HG03196 (cell line): ENCODE measurements around the gene ELP5.
A peak's percentile ranks its signal among the peaks of the same experiment; 100 is the strongest.

ENCODE experiments used
- ATAC-seq: cut with Tn5 transposase; IDR thresholded peaks from one replicate; pipeline ENCODE4 v1.9.1; 2021; ENCODE audit not compliant: unreplicated experiment

Gene ELP5

DNA sequence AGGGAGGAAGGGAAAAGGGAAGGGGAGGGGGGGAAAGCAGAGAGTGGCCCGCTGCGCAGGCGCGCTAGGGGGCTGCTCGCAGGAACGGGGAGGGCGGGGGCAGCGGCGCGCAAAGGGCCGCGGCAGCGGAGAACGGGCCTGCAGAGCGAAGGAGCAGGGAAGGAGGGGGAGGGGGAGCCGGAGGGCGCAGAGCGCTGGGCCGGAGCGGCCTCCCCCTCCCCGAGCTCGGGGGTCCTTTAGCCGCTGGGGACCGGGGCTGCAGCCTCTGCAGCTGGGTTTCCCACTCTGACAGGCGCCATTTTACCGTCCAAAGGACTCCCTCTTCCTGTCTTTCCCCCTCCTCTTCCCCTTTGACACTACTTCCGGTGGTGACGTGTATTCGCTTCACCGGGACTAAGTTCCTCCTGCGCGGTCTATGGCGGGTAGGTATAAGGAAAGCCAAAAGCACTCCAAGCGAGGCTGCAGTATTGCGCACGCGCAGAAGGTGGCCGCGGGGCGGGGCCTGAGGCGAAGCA lies 297 bp upstream of the ELP5 start, which contains the start of gene CTDNEP1:
Gene CTDNEP1, minus strand, starts transcription at position 74 of the 515 bp plus-strand sequence. CDS start 438 bp downstream, outside the sequence.
- ATAC-seq: peak; percentile 85

DNA sequence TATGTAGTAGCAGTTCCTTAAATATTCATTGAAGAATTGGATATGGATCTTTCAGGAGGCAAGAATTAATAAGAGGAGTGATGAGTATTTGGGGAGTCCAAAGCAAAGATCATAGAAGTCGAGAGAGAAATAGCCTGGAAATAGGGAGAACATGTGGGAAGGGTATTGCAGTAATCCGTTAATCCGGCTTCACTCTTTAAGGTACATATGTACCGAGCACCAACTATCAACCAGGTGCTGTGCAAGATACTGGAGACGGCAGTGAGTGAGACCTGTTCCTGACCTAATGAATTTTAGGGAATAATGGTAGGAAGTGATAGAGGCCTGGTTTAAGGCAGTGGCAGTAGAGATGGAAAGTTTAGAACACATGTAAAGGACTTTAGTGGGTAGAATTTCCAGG lies 1.1 kb downstream of the ELP5 start:
- ATAC-seq: no peak

DNA sequence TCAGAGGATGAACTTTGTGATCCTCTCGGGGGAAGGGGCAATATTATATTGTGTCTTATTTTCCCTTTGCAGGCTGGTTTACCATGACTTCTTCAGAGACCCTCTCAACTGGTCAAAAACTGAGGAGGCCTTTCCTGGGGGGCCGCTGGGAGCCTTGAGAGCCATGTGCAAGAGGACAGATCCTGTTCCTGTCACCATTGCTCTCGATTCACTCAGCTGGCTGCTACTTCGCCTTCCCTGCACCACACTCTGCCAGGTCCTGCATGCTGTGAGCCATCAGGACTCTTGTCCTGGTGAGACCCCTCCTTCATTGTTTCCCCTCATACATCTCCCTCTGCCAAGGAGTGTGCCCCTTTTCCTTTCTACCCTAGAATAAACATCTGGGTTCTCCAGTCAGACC lies 2.5 kb downstream of the ELP5 start:
- no peak for ATAC-seq

DNA sequence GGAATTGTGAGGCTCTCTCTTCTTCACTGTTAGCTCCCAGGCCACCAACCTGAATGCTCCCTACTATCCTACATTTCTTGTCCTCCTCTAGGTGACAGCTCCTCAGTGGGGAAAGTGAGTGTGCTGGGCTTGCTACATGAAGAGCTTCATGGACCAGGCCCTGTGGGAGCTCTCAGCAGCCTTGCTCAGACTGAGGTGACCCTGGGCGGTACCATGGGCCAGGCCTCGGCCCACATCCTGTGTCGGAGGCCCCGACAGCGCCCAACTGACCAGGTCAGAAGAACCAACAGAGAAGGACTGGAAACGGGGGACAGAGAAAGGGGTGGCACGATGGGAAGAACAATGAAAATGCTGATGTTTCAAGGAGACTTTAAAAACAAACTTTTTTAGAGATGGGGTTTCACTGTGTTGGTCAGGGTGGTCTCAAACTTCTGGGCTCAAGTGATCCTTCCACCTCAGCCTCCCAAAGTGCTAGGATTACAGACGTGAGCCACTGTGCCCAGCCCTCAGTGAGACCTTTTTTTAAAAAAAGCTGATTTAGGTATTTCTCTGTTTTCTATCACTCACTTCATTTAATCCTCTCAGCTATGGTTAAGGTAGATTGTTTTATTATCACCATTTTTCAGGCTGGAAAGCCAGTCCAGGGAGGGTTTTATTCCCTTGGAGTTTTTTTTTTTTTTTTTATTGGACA lies 4.9 kb downstream of the ELP5 start:
- ATAC-seq: no peak

DNA sequence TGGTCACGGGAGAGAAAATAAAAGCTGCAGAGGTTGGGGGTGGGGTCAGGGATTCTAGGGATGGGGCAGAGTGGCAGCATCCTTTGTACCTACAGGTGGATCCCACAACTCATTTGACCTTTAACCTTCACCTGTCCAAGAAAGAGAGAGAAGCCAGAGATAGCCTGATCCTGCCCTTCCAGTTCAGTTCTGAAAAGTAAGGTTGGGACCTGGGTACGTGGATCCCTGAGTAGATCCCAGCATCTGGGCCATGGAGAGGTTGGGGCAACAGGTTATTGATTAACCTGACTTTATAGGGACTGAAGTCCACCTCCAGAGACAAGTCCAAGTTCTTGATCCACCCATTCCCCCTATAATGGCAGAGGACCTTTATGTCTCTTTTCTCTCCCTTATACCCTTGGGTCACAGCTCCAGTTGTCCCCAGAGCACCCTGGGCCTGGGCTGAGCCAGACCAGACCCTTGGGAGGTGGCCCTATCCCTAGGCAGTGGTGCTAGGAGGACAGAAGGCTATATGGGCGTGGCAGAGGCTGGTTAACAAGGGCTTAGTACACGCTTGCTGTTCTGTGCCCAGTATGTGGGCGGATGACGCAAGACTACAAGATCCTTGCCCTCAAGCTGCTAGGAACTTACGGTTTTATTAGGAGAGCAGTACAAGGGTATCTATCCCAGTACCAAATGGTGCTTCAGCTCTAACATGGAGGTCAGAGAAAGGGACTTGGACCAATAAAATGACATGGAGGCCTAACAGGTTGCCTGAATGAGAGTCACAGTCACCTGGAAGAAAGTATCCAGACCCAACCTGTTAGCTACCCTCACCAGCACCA lies 6.9 kb downstream of the ELP5 start:
- ATAC-seq: no peak

DNA sequence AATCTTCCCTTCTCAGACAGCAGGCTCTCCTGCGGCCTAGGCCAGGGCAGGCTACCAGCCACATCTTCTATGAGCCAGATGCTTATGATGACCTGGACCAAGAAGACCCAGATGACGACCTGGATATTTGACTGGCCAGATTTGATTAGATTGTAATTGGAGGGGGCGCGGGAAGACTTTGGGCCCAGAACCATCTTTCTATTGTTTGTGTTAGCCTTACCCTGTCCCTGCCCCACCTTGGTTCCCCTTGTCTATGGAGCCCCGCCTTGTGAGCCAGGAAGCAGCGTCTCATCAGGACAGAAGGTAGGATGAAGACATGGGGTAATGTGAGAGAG lies 7.5 kb downstream of the ELP5 start:
- ATAC-seq: no peak

DNA sequence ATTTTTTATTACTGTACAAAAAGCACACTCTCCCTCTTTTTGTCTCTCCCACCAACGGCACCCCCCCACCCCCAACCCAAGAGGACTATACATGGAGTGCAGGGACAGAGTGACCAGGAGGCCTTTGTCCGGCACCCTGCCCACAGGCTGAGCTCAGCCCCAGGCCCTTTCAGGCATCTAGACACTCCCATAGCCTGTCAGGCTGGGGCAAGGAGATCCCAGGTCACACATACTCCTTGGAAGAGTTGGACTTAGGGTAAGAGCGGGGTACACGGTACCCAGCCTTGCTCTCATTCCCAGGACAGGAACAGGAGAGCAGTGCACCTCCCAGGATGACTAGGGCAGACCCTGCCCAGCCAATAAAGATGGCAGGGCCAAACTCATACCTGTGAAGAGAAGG lies 8.1 kb downstream of the ELP5 start:
- ATAC-seq: no peak

DNA sequence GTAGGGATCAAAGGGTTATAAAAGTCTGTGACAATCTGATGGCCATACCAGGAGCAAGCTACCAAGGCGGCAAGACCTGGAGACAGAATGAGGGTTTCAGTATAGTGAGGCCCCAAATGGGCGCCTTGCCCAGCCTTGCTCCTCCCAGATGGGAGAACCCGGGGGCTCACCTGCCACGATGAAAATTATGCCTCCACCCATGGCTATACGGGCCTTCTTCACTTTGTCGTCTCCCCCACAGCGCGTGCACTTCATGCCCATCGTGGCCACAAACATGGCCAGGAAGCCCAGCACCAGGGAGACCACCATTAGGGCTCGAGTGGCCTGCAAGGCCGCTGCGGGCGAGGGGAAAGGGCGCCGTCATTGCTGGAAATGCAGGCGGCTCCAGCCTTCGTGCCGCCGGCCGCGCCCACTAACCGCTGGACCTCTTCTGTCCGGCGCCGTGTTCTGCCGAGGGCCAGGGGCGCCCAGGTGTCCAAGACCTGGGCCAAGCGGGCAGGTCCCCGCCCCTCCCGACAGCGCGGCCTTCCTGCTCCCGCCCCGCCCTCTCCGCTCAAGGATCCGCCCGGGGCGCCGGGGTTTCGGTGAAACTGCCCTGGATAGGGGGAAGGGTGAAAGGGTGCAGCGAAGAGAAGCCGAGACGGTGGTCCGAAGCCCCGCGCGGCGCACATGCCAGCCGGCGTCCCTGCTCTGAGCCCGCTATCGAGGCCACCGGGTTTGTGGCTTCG lies 8.8 kb downstream of the ELP5 start:
- no peak for ATAC-seq

DNA sequence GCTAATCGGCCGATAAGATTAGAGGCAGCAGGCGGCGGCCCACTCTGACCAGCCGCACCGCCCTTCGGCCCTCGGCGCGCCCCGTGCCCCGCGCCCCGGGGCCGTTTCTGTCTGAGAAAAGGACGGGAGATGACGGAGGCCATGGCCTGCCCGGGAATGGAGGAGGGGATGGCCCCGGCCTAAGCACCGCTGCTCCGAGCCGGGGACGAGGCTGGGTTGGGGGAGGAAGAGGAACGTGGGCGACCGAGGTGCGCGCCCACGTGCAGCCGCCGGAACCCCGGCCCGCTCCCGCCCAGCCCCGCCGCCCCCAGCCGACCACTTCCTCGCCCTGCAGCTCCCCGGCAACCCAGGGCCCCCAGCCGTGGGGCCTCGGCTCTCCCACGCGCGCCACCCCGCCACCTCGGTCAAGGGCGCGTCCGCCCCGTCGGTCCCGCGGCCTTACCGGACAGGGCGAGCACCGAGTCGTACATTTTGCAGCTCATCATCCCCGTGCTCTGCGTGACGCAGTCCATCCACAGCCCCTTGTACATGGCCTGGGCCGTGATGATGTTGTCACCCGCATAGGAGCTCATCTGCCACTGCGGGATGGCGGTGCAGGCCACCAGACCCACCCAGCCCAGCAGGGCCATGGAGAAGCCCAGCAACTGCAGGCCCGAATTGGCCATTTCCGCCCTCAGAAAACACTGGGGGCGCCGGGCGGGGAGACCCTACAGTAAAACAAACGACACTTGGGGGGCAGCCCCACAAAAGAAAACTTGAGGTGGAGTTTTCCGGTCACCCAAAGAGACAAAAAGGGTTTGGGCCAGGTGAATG lies 9.6 kb downstream of the ELP5 start:
- ATAC-seq: no peak

DNA sequence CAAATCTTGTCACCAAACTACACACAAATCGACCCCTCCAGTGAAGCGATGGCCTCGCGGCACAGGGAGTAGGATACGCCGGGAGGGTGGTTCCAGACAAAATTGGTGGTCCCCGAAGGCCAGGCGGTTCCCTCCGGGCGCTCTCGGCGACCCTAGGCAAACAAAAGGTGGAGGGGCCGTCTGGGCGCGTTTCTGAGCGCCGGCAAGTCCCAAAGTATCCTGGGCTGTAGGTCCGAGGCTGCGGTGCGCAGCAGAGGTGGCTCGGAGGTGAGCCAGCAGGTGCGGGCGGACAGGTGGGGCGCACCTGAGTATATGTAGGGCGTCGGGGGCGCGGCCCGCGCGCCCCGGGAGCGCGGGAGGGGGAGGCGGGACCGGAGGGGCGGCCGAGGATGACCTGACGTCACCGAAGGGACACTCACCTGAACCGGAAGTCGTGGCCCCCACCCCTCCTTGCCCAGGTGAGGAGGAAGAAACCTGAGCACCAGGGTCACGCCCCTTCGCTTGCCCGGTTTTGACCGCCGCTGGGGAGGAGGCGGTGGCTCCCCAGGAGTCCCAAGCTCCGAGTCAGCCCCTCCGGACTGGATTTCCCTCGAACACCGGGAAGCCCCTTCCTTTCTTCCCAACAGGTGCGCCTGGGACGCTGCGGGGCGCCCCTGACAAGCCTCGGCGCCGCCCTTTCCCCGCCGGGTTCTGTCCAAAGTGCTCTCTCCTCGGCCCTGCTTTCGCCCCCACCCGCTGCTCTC lies 10.3 kb downstream of the ELP5 start, which contains the start of gene CLDN7:
Gene CLDN7, minus strand, starts transcription at position 287 of the 743 bp plus-strand sequence. CDS start 435 bp downstream, outside the sequence.
- ATAC-seq: no peak

DNA sequence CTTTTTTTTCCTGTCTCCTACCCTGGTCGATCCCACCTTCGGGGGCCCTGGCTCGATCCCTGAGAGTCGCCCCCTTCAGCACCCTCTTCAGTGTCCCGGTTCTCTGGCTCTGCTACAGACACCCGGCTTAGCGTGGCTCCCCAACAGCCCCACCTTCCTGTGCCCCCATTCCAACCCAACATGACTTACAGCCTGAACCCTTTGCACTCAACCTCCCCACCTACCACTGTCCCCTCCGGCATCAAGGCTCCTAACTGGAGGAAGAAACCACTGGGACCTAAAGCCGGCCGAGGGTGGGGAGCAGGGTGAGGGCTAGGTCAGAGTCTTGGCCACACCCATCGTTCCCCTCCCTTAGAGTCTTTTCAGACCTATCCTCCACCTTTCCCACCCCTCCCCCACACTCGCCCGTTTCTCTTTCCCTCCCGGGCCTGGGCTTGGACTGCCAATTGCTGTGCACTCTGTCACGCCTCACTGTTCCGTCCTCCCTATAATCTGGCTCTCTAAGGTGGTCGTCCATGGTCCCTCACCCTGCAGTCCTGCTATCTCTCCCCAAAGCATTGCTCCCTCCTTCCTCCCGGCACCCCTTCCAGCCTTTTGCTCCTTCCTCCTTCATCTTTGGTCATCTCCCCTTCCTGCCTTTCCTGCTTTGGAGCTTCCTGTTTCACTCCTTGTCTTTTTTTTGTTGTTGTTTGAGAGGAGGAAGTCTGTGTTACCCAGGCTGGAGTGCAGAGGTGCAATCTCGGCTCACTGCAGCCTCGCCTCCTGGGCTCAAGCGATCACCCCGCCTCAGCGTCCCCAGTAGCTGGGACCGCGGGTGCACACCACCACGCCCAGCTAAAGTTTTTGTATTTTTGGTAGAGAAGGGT lies 11.2 kb downstream of the ELP5 start:
- no peak for ATAC-seq

DNA sequence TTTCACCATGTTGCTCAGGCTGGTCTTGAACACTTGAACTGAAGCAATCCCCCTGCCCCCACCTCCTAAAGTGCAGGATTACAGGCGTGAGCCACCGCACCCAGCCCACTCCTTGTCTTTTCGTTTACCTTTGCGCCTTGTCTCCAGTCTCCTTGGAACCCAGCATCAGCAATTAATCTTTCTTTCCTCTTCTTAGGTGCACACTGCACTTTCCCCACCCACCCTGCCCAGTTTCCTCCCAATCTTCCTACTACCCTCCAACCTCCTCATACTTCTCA lies 11.7 kb downstream of the ELP5 start:
- no peak for ATAC-seq

DNA sequence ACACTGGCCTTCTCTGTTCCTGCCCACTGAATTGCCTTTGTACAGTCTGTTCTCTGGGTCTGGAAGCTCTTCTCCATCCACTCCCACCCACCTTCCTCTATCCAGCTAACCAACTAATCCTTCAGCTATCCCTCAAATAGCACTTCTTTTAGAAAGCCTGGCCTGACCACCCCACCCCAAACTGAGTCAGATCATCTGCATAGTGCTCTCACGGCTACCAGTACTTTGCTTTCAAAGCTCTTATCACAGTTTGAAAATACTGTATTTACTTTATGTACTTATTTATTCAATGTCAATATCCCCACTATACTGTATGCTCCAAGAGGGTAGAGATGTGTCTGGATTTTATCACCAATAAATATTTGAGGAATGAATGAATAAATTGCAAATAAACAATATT lies 14.8 kb downstream of the ELP5 start:
- no peak for ATAC-seq

DNA sequence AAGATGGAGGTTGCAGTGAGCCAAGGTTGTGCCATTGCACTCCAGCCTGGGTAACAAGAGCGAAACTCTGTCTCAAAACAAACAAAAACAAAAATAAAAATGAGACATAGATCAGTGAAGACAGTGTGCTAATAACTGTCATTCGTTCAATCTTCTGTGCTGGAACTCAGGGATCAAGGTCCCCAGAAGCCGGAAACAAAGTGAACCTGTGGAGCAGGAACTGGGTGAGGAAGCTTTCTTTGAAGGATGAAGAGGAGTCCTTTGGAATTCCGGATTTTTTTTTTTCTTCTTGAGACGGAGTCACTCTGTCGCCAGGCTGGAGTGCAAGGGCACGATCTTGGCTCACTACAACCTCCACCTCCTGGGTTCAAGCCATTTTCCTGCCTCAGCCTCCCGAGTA lies 27.4 kb downstream of the ELP5 start:
- no peak for ATAC-seq

DNA sequence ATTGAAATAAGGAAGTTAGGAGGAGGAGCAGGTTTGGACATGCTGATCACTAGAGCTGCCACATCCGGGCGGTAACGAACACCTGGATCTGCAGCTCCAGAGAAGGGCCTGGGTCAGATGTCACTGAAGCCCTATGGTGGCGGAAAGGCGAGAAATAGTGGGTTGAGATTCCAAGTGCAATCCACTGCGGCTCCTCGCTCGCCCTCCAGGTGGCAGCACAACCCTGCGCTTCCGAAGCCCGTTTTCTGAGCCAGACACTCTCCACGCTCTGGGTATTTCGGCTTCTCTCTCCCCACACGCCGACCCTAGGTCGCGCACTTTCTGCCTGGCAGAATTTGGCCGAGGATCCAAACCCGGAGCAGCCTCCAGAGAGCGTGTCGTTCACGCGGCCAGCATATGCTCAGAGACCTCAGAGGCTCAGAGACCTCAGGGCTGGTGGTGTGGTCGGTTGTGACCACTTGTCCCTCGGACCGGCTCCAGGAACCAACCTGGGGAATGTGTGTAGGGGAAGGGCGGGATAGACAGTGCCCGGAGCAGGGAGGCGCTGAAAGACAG lies 28.6 kb downstream of the ELP5 start:
- peak; percentile 55 for ATAC-seq

DNA sequence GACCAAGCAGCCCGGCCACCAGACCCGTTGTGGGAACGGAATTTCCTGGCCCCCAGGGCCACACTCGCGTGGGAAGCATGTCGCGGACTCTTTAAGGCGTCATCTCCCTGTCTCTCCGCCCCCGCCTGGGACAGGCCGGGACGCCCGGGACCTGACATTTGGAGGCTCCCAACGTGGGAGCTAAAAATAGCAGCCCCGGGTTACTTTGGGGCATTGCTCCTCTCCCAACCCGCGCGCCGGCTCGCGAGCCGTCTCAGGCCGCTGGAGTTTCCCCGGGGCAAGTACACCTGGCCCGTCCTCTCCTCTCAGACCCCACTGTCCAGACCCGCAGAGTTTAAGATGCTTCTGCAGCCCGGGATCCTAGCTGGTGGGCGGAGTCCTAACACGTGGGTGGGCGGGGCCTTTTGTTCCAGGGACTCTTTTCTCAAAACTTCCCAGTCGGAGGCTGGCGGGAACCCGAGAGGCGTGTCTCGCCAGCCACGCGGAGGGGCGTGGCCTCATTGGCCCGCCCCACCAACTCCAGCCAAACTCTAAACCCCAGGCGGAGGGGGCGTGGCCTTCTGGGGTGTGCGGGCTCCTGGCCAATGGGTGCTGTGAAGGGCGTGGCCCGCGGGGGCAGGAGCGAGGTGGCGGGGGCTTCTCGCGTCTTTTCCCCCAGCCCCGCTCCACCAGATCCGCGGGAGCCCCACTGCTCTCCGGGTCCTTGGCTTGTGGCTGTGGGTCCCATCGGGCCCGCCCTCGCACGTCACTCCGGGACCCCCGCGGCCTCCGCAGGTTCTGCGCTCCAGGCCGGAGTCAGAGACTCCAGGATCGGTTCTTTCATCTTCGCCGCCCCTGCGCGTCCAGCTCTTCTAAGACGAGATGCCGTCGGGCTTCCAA lies 29.3 kb downstream of the ELP5 start, which contains the start of gene SLC2A4:
Gene SLC2A4, plus strand, starts transcription at position 645 of the 879 bp plus-strand sequence. Its CDS starts 217 bp downstream, at position 862.
- no peak for ATAC-seq

DNA sequence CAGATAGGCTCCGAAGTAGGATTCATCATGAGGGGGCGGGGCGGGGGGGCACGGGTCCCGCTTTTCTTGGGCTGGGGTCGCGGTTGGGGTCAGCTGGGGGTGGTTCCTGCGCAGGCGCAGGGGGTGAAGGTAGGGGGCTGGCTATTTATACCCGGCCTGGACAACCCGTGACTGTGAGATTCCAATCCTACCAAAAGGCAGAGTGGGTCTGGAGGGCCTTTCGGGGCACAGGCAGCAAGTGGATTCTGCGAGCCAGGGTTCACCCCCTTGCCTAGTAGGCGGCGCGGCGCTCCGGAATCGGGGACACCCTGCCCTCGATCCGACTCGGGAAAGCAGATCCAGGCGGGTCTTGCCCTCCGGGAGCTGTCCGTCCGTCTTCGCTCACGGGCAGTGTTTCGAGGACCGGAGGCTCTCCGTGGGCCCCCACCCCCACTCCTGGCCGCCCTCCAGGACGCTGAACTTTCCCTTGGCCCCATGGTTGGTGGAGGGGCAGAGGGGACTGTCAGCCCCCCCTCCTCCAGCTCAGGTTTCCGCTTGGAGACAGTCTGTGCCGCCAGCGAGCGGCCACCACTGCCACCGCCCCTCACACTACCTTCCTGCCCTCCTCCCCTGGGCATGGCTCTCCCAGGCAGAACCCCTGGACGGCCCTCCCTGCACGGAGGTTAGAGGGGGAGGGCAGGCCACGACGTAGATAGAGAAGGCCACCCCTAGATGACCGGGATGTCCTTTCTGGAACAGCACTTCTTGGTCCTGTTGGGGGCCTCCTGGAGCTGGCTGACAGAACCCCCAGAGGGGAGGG lies 30.1 kb downstream of the ELP5 start:
- no peak for ATAC-seq
